ENCODE data around the gene GMPR2. TPM values are rescaled to one million over a fixed set of nuclear protein-coding genes. Genes with fewer than 3 reads are reported as not detected.

Gene GMPR2
- total and polyA plus RNA-seq, 2 of the 4 experiments (the other 2 are of a cell fraction): 63.7 to 92.5 TPM

DNA sequence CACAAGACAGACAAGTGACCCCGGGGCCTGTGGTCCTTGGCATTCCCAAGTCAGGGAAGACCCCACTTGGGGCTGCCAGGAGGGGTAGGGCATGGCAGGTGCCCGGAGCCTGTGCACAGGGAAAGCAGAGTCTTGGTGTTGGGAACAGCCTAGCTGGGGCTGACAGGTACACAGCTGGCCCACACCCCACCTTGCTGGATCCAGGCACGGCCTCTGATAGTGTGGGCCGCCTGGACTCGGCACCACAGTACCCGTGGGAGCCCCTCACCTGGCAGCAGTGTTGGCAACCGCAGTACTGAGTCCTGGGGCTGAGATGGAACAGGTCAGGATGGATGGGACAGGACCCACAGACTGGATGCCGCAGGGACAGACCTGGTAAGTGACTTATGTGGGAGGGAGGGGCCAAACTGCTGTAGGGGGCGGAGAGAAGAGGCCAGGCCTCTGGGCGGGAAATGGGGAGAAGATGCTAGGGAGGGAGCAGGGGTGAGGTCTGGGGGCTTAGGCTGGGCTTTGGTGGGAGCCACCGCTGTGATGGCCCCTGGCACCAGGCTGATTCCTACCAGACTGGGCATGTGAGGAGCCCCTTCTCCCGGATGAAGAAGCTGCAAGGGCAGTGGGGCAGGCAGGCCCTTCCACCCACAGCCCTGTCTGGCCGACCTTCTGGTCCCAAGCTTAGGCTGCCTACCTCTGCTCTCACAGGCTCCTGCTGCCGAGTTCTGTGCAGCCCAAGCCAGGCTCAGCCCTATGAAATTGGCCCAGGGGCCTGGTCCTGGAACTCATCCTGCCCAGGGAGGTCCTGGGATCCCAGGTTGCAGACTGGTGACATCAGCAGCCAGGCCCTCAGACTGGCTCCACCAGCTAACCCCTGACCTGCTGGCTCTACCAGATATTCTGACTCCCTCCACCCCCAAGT, 30.3 kb downstream of the GMPR2 start, which contains the start of gene TGM1:
Gene TGM1, minus strand, starts transcription at position 357 of the 913 bp plus-strand sequence. CDS start 825 bp downstream, outside the sequence.
- no peak within 1 kb of the TSS for H2BK5ac ChIP-seq (ENCODE audit: low read depth, low read length, poor library complexity, severe bottlenecking)
- H2BK20ac ChIP-seq (ENCODE audit: low read depth, low read length): no peak within 1 kb of the TSS
- no peak within 1 kb of the TSS for H2BK15ac ChIP-seq (ENCODE audit: low read depth, low read length)
- no peak within 1 kb of the TSS for H3K4me3 ChIP-seq (ENCODE audit: insufficient read depth, low read depth, low read length)
- no peak within 1 kb of the TSS for H3K56ac ChIP-seq (ENCODE audit: extremely low read depth, insufficient read depth, low read length)
- dilution Hi-C loops (cut with HindIII; ENCODE audit: low sequenced_read_pairs, unreplicated experiment) (no loop called here), intact Hi-C loops (cut with micrococcal nuclease) (no loop called here), in situ Hi-C loops (cut with MboI; ENCODE audit: low sequenced_read_pairs) (no loop called here)
- no peak within 1 kb of the TSS for H3K27ac ChIP-seq (ENCODE audit: insufficient read depth, low read length)
- no peak within 1 kb of the TSS for H3K18ac ChIP-seq (ENCODE audit: low read depth, low read length)
- TF ChIP-seq MXI1 (IDR thresholded peaks at IDR 0.05; ENCODE audit: borderline replicate concordance, low read depth, low read length): no peak
- TF ChIP-seq, protein P1, sequence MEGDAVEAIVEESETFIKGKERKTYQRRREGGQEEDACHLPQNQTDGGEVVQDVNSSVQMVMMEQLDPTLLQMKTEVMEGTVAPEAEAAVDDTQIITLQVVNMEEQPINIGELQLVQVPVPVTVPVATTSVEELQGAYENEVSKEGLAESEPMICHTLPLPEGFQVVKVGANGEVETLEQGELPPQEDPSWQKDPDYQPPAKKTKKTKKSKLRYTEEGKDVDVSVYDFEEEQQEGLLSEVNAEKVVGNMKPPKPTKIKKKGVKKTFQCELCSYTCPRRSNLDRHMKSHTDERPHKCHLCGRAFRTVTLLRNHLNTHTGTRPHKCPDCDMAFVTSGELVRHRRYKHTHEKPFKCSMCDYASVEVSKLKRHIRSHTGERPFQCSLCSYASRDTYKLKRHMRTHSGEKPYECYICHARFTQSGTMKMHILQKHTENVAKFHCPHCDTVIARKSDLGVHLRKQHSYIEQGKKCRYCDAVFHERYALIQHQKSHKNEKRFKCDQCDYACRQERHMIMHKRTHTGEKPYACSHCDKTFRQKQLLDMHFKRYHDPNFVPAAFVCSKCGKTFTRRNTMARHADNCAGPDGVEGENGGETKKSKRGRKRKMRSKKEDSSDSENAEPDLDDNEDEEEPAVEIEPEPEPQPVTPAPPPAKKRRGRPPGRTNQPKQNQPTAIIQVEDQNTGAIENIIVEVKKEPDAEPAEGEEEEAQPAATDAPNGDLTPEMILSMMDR (conservative IDR thresholded peaks at IDR 0.05; ENCODE audit: low read depth, low read length): no peak
- no peak for TF ChIP-seq CEBPB (IDR thresholded peaks at IDR 0.05; ENCODE audit: low read depth, low read length)
- TF ChIP-seq BHLHE40 (IDR thresholded peaks at IDR 0.05; ENCODE audit: low read depth, low read length): no peak
- TF ChIP-seq RAD21 (IDR thresholded peaks at IDR 0.05; ENCODE audit: low read length): no peak
- TF ChIP-seq FOS (IDR thresholded peaks at IDR 0.05; ENCODE audit: low read depth, low read length): no peak
- no peak for ATAC-seq (ENCODE audit: low read depth)
- no peak within 1 kb of the TSS for H4K8ac ChIP-seq (ENCODE audit: low read depth in 2 of 2, low read length in 2 of 2)
- no peaks in the 10 kb centered on the region for H3K27me3 ChIP-seq (ENCODE audit: control insufficient read depth, insufficient read depth, low read length)
- H3K9ac ChIP-seq (ENCODE audit: low read depth, low read length): no peak within 1 kb of the TSS
- 81% methylated on average over 8 of the region's 14 CpGs; no CpG with 5 or more reads in 1 of the 2 experiments for WGBS, 2 experiments (ENCODE audit: extremely low coverage in 2 of 2, insufficient read length in 1 of 2)
- H3K23ac ChIP-seq (ENCODE audit: low read depth, low read length): no peak within 1 kb of the TSS
- H3K36me3 ChIP-seq (ENCODE audit: control insufficient read depth, insufficient read depth, low read length): peaks cover 21% of the 10 kb centered on the region
- H2BK120ac ChIP-seq (ENCODE audit: low read depth, low read length): no peak within 1 kb of the TSS
- DNase-seq: no peak
- H3K4me1 ChIP-seq (ENCODE audit: control insufficient read depth, insufficient read depth, low read length): peaks cover 8% of the 10 kb centered on the region
- CTCF ChIA-PET: interaction anchor here (1.5 kb wide), 1 partner anchor 8 kb away, joined by 3 read pairs; no protein-coding TSS in a partner anchor
- no peak within 1 kb of the TSS for H4K5ac ChIP-seq (ENCODE audit: low read depth, low read length)
- H2AFZ ChIP-seq (replicated peaks; ENCODE audit: low read length, poor library complexity): peak within 1 kb of the TSS; percentile 17
- POLR2A ChIA-PET (ENCODE audit: unreplicated experiment): no interaction called here
- peaks cover 0 to 2% of the 10 kb centered on the region in 2 experiments; a peak in 1 of 4 replicates for H3K79me1 ChIP-seq (ENCODE audit: low read depth in 1 of 2, low read length in 2 of 2)
- H3K9me3 ChIP-seq (ENCODE audit: control insufficient read depth, insufficient read depth, low read length): no peaks in the 10 kb centered on the region
- peaks cover 16% of the 10 kb centered on the region; the same call in 1 of the 2 replicates for H3K9me1 ChIP-seq (ENCODE audit: insufficient read depth, low read length)
- H4K20me1 ChIP-seq (ENCODE audit: insufficient read depth, low read length): no peaks in the 10 kb centered on the region
- H2AK5ac ChIP-seq (ENCODE audit: low read depth, low read length): no peak within 1 kb of the TSS
- H3K14ac ChIP-seq (replicated peaks; ENCODE audit: low read depth, low read length): no peak within 1 kb of the TSS
- H2AK9ac ChIP-seq (replicated peaks; ENCODE audit: low read depth, low read length, poor library complexity): peak within 1 kb of the TSS; percentile 55
- BruUV-seq (replicated peaks): no TSS peak
- H4K91ac ChIP-seq (ENCODE audit: insufficient read depth, low read depth, low read length): no peak within 1 kb of the TSS
- no peak within 1 kb of the TSS for H3K4me2 ChIP-seq (ENCODE audit: low read depth, low read length)
- no peak within 1 kb of the TSS for H3K4ac ChIP-seq (ENCODE audit: low read depth, low read length)

Data from IMR-90 (cell line).